Measurements from ENCODE around the gene PLA2R1. TPM values are rescaled to one million over a fixed set of nuclear protein-coding genes. Genes with fewer than 3 reads are reported as not detected.
"Not testable (repeated sequence)": the region's sequence is repeated elsewhere in the genome, so short reads cannot be mapped to it uniquely, and the experiment has no call there.

PLA2R1 gene
- total RNA-seq, 1 donor from 2014 or later: 2.1 TPM

- Histone ChIP-seq H3K36me3 (ENCODE audit: control insufficient read depth, insufficient read depth, low read length) (peaks cover 1% of the 10 kb centered on the region), H3K4me3 (ENCODE audit: low read depth, low read length) (no peak overlapping the region), H3K27me3 (ENCODE audit: control insufficient read depth, insufficient read depth, low read length) (no peaks in the 10 kb centered on the region)
- no peak for TF ChIP-seq CTCF (IDR thresholded peaks at IDR 0.05; ENCODE audit: insufficient read depth, low read length, severe bottlenecking)
- FAIRE-seq (peak; percentile 96), DNase-seq (ENCODE audit: low read depth) (peak; percentile 93)
Observed at GRCh38 chr2:159982270-159982669, 80.1 kb downstream of the PLA2R1 start.

- TF ChIP-seq CTCF (IDR thresholded peaks at IDR 0.05; ENCODE audit: insufficient read depth, low read length, severe bottlenecking): no peak
- no peak overlapping the region for H3K4me3 ChIP-seq (ENCODE audit: low read depth, low read length)
- DNase-seq (ENCODE audit: low read depth) (no peak), FAIRE-seq (no peak)
- no peaks in the 10 kb centered on the region for H3K36me3 ChIP-seq (ENCODE audit: control insufficient read depth, insufficient read depth, low read length)
- no peaks in the 10 kb centered on the region for H3K27me3 ChIP-seq (ENCODE audit: control insufficient read depth, insufficient read depth, low read length)
Observed at GRCh38 chr2:159976527-159977160, 85.8 kb downstream of the PLA2R1 start.

DNA sequence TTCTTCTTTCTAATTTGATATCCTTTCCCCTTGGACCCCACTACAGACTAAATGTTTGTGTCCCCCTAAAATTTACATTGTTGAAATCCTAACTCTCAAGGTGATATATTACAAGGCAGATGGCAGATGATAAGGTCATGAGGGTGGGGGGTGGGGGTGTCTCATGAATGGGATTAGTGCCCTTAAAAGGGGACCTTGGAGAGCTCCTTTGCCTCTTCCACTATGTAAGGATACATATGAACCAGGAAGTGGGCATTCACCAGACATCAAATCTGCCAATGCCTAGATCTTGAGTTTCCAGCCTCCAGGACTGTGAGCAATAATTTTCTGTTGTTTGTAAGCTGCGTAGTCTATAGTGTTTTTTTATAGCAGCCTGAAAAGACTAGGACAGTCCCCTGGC is 89.1 kb downstream of the PLA2R1 start:
- no peak overlapping the region for H3K4me3 ChIP-seq (ENCODE audit: low read depth, low read length)
- no peak for TF ChIP-seq CTCF (IDR thresholded peaks at IDR 0.05; ENCODE audit: insufficient read depth, low read length, severe bottlenecking)
- FAIRE-seq (no peak), DNase-seq (ENCODE audit: low read depth) (no peak)
- H3K27me3 ChIP-seq (ENCODE audit: control insufficient read depth, insufficient read depth, low read length): no peaks in the 10 kb centered on the region
- H3K36me3 ChIP-seq (ENCODE audit: control insufficient read depth, insufficient read depth, low read length): no peaks in the 10 kb centered on the region

GRCh38 chr2:159971365-159972152 is 90.9 kb downstream of the PLA2R1 start:
- Histone ChIP-seq H3K4me3 (ENCODE audit: low read depth, low read length) (no peak overlapping the region), H3K36me3 (ENCODE audit: control insufficient read depth, insufficient read depth, low read length) (no peaks in the 10 kb centered on the region), H3K27me3 (ENCODE audit: control insufficient read depth, insufficient read depth, low read length) (no peaks in the 10 kb centered on the region)
- FAIRE-seq (no peak), DNase-seq (ENCODE audit: low read depth) (peak; percentile 79)
- TF ChIP-seq CTCF (IDR thresholded peaks at IDR 0.05; ENCODE audit: insufficient read depth, low read length, severe bottlenecking): no peak

DNA sequence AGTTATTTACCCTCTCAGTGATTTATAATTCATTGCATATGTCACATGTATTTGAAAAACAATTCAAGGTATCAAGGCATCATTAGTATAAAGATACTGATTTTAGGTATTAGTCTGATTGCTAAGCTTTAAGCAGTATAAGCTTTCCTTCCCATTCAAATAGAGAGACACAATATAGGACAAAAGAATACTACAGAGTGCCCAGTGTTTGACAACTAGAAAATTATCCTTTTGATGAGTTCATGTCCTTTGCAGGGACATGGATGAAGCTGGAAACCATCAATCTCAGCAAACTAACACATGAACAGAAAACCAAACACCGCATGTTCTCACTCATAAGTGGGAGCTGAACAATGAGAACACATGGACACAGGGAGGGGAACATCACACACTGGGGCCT is 91.9 kb downstream of the PLA2R1 start:
- not testable (repeated sequence) for DNase-seq (ENCODE audit: low read depth); H3K36me3 ChIP-seq (ENCODE audit: control insufficient read depth, insufficient read depth, low read length); H3K27me3 ChIP-seq (ENCODE audit: control insufficient read depth, insufficient read depth, low read length); FAIRE-seq; H3K4me3 ChIP-seq (ENCODE audit: low read depth, low read length)

GRCh38 chr2:159968279-159968900 is 94.0 kb downstream of the PLA2R1 start:
- peak; percentile 39 for DNase-seq (ENCODE audit: low read depth)
- H3K4me3 ChIP-seq (ENCODE audit: low read depth, low read length): no peak overlapping the region
- no peaks in the 10 kb centered on the region for H3K36me3 ChIP-seq (ENCODE audit: control insufficient read depth, insufficient read depth, low read length)
- FAIRE-seq: no peak
- H3K27me3 ChIP-seq (ENCODE audit: control insufficient read depth, insufficient read depth, low read length): no peaks in the 10 kb centered on the region
- TF ChIP-seq CTCF (IDR thresholded peaks at IDR 0.05; ENCODE audit: insufficient read depth, low read length, severe bottlenecking): peak; percentile 63
